ENCODE data around the gene SPEG. TPM values are rescaled to one million over a fixed set of nuclear protein-coding genes. Genes with fewer than 3 reads are reported as not detected.

Gene SPEG
- total RNA-seq, 1 donor from 2014 or later: under 0.01 TPM

DNA sequence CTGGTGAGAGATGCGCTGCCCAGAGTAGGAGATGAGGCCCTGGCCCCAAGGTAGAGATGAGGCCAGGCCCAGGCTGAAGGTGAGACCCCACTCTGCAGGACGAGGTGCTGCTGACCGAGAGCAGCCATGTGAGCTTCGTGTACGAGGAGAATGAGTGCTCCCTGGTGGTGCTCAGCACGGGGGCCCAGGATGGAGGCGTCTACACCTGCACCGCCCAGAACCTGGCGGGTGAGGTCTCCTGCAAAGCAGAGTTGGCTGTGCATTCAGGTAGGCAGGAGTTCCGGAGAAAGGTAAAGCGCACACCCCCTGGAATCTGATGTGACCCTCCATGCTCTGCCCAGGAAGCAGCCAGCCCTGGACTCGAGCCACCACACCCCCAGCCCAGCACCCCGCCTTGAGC, 42.5 kb downstream of the SPEG start:
- DNase-seq (ENCODE audit: low read depth in 2 of 2): no peak

- no peak for DNase-seq (ENCODE audit: low read depth in 2 of 2)
These were observed 43.2 kb downstream of the SPEG start for GRCh38 chr2:219477815-219478214.

DNA sequence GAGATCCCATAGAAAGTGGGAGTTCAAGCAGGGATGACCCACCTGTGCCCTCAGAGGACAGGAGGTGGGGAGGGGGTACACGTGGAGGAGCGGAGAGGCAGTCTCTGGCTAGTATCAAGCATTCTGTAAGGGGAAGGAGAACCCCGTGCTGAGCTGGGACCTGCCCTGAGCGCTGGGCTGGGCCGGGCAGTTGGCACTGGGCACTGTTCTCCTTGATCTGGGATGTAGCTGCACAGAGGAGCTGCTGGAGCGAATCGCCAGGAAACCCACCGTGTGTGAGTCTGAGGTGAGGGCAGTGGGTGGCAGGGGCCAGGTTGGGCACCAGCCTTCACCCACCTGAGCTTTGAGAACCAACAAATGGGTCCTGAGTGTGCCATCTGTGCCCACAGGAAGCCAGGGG, 44.3 kb downstream of the SPEG start:
- DNase-seq (ENCODE audit: low read depth in 2 of 2): no peak

DNA sequence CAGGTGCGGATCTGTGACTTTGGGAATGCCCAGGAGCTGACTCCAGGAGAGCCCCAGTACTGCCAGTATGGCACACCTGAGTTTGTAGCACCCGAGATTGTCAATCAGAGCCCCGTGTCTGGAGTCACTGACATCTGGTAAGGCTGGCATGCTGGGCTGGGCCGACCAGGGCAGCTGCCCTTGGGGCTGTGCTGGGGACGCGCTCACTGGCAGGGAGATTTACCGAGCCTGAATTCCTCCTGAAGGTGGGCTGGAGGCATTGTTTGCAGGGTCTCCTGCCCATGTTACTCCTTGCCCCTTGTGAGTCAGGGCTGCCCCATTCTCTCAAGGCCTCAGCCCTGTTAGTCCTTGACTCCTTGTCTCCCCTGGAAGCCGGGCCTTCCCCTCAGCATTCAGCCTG, 45.4 kb downstream of the SPEG start:
- DNase-seq (ENCODE audit: low read depth in 2 of 2): no peak

DNA sequence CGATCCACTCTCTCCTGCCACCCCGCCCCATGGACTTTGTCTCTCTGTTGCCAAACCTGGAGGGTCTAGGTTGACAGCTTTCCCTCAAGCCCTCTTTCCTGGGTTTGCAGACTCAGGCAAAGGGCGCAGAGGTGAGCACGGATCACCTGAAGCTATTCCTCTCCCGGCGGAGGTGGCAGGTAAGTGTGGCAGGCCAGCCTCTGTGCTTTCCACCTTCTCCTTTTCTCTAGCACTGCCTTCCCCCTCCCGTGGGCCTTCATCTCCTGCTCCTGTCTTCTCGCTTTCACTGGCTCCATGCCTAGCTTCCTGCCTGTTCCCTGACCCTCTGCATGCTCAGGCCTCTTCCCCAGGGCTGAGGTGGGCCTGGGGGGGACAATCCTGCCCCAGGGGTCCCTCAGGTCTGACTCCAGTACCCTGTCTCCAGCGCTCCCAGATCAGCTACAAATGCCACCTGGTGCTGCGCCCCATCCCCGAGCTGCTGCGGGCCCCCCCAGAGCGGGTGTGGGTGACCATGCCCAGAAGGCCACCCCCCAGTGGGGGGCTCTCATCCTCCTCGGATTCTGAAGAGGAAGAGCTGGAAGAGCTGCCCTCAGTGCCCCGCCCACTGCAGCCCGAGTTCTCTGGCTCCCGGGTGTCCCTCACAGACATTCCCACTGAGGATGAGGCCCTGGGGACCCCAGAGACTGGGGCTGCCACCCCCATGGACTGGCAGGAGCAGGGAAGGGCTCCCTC, 48.2 kb downstream of the SPEG start:
- DNase-seq (ENCODE audit: low read depth in 2 of 2): no peak

GRCh38 chr2:219483451-219484342, 49.1 kb downstream of the SPEG start:
- no peak for DNase-seq (ENCODE audit: low read depth in 2 of 2)

GRCh38 chr2:219484343-219485200, 49.9 kb downstream of the SPEG start:
- DNase-seq (ENCODE audit: low read depth in 2 of 2): peak in 1 of 2 donors; percentile 8

- no peak for DNase-seq (ENCODE audit: low read depth in 2 of 2)
These were observed 50.5 kb downstream of the SPEG start for GRCh38 chr2:219485201-219485580.

GRCh38 chr2:219486380-219486959, 51.8 kb downstream of the SPEG start:
- DNase-seq (ENCODE audit: low read depth in 2 of 2): no peak

DNA sequence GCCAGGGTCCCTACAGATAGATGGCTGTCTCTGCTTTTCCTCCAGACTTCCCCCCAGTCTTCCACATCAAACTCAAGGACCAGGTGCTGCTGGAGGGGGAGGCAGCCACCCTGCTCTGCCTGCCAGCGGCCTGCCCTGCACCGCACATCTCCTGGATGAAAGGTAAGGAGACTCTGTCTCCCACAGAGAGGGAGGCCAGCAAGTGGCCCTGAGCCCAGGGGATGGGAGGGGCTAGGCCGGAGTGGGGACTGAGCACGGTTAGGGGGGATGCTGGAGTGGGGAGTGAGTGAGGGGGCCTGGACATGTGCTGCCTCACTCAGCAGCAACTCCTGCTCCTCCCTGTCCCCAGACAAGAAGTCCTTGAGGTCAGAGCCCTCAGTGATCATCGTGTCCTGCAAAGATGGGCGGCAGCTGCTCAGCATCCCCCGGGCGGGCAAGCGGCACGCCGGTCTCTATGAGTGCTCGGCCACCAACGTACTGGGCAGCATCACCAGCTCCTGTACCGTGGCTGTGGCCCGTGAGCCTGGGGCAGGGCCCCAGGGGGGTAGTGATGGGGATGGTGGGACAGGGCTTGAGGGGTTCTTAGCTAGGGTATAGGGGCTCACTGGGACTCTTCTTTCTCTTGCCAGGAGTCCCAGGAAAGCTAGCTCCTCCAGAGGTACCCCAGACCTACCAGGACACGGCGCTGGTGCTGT, 53.7 kb downstream of the SPEG start:
- DNase-seq (ENCODE audit: low read depth in 2 of 2): no peak

DNA sequence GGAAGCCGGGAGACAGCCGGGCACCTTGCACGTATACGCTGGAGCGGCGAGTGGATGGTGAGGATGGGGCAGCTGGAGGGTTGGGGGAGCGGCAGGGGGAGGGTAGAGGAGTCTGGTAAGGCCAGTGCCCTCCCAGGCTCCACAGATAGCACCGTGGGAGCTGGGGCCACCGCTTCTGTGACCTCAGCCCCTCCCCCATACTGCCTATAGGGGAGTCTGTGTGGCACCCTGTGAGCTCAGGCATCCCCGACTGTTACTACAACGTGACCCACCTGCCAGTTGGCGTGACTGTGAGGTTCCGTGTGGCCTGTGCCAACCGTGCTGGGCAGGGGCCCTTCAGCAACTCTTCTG, 54.2 kb downstream of the SPEG start:
- no peak for DNase-seq (ENCODE audit: low read depth in 2 of 2)

- DNase-seq (ENCODE audit: low read depth in 2 of 2): no peak
These were observed 54.7 kb downstream of the SPEG start for GRCh38 chr2:219489315-219489714.

GRCh38 chr2:219490186-219490585, 55.5 kb downstream of the SPEG start:
- DNase-seq (ENCODE audit: low read depth in 2 of 2): no peak

GRCh38 chr2:219490600-219491130, 56.0 kb downstream of the SPEG start:
- DNase-seq (ENCODE audit: low read depth in 2 of 2): no peak

DNA sequence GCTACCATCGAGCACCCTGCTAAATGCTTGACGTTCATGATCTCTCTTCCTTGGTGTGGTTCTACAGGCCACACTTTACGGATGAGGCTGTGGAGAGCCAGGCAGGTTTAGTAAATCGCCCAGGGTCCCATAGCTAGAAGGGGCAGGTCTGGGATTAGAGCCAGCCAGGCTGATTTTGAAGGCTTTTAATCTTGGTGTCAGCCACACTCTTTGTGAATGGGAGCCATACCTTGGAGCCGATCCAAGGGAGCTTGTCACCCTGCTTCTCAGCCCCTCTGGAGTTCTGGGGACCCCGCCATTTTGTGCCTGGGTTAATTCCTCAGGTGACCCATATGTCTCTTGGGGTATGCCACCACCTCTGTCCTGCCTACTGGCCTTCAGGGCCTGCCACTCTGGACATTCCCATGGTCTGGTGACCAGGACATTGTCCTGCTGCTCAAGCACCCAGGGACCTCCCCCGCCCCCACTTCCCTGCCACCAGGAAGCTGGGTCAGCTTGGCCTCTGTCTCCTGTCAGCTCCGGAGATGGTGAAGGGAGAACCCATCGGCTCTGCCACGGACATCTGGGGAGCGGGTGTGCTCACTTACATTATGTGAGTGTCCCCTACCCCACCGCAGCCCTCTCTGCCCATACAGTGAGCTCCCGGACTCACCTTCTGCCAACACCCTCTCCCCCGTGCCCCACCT, 56.8 kb downstream of the SPEG start:
- DNase-seq (ENCODE audit: low read depth in 2 of 2): no peak

GRCh38 chr2:219492575-219492974, 57.9 kb downstream of the SPEG start:
- no peak for DNase-seq (ENCODE audit: low read depth in 2 of 2)

GRCh38 chr2:219493086-219493485, 58.4 kb downstream of the SPEG start:
- DNase-seq (ENCODE audit: low read depth in 2 of 2): no peak

DNA sequence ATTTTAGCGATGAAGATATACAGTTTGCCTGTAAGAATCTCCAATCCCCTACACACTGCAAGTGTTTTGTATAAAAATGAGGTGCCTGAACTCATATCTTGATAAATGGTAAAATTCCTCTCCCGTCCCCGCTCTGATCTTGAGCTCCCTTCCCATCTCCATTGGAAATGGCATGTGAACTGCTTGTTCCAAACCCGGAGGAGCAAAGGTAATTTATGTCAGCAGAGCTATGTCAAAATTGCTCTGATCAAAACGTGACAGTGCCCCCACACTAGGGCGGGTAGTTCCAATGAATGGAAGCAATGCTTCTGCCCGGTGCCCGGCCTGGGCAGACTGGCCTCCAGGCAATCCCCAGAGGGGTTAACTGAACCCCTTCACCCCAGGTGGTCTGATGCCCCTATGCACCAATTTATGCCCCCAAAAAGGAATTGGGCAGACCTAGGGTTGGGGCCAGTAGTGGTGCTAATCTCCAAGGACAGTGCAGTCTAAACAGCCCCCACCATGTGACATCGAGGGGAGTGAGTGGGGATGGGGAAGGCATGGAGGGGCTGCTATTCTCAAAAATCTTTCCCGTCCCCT, 60.4 kb downstream of the SPEG start:
- no peak for DNase-seq (ENCODE audit: low read depth in 2 of 2)

- DNase-seq (ENCODE audit: low read depth in 2 of 2): peak; percentile 68 to 73
These were observed 61.0 kb downstream of the SPEG start for GRCh38 chr2:219495531-219496122.
